PFSK-1 (cell line): Measurements from ENCODE around the gene UBE2Q1.

Experiments used
- FOXP2 ChIP-seq: optimal IDR thresholded peaks from 2 replicates; pipeline ENCODE3; 2011; ENCODE audit warnings: borderline replicate concordance, control low read depth, inconsistent platforms; ENCODE audit not compliant: insufficient read depth; ENCODE audit errors: extremely low read length, extremely low read depth
- POLR2AphosphoS5 ChIP-seq: IDR thresholded peaks from 2 replicates; pipeline ENCODE4 v1.6.1; 2012; ENCODE audit warnings: low read depth, mild to moderate bottlenecking, control low read depth, low read length, moderate library complexity
- SIN3A ChIP-seq: IDR thresholded peaks from 2 replicates; pipeline ENCODE4 v1.6.1; 2012; ENCODE audit warnings: mild to moderate bottlenecking, low read length, moderate library complexity, borderline replicate concordance; ENCODE audit not compliant: insufficient read depth
- TAF1 ChIP-seq: IDR thresholded peaks from 2 replicates; pipeline ENCODE4 v1.6.1; 2012; ENCODE audit warnings: low read length, control low read depth, borderline replicate concordance; ENCODE audit not compliant: insufficient read depth

DNA sequence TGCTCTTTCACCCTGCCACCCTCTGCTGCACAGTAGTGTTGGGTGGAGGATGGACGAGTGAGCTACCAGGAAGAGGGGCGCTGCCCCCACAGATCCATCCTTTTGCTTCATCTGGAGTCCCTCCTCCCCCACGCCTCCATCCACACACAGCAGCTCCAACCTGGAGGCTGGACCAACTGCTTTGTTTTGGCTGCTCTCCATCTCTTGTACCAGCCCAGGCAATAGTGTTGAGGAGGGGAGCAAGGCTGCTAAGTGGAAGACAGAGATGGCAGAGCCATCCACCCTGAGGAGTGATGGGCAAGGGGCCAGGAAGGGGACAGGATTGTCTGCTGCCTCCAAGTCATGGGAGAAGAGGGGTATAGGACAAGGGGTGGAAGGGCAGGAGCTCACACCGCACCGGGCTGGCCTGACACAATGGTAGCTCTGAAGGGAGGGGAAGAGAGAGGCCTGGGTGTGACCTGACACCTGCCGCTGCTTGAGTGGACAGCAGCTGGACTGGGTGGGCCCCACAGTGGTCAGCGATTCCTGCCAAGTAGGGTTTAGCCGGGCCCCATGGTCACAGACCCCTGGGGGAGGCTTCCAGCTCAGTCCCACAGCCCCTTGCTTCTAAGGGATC is 17.6 kb upstream of the UBE2Q1 start:
- TF ChIP-seq POLR2AphosphoS5 (no peak), TAF1 (no peak), SIN3A (no peak), FOXP2 (no peak)
